C4-2B (cell line): ENCODE results near the gene METTL15.
"Not testable (repeated sequence)": the region's sequence is repeated elsewhere in the genome, so short reads cannot be mapped to it uniquely, and the experiment has no call there.

Experiments
- CTCF ChIP-seq: fragments of 450-650 bp; conservative IDR thresholded peaks from 2 replicates; pipeline ENCODE4 v1.5.1; 2017; ENCODE audit warnings: mild to moderate bottlenecking
- ZFX ChIP-seq: fragments of 450-650 bp; IDR thresholded peaks from 2 replicates; pipeline ENCODE4 v1.6.1; 2017

- TF ChIP-seq ZFX, CTCF: not testable (repeated sequence)
These were observed 113.9 kb downstream of the METTL15 start for GRCh38 chr11:28222063-28222462.
